VCaP (cell line): ENCODE results near the gene NKAIN2.
"Not testable (repeated sequence)": the region's sequence is repeated elsewhere in the genome, so short reads cannot be mapped to it uniquely, and the experiment has no call there.

Experiments used
- H3K27ac ChIP-seq: fragments of 450-650 bp; 2 replicates; pipeline ENCODE4 v1.5.1; 2017
- TF ChIP-seq, protein P1 (sequence below): fragments of 450-650 bp; conservative IDR thresholded peaks from 2 replicates; pipeline ENCODE4 v1.5.1; 2017; ENCODE audit warnings: mild to moderate bottlenecking, moderate library complexity

The NKAIN2 gene

DNA sequence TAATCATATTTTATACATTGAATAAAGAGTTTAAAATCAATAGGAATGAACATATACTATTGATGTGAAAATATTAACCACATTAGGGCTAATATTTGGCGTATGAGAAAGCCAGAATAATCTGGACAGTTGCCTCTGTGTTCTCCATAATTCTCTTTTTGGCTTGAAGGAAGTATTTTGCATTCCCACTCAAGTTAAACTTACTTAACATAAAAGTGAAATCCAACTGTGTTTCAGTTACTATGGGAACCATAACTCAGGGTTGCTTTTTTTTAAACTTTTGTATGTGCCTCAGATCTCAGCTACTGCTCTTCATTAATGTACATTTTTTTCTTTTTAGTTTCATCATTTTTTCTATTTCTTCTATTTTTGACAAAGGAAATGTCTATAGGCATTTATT, 479.8 kb downstream of the NKAIN2 start:
- TF ChIP-seq, protein P1, sequence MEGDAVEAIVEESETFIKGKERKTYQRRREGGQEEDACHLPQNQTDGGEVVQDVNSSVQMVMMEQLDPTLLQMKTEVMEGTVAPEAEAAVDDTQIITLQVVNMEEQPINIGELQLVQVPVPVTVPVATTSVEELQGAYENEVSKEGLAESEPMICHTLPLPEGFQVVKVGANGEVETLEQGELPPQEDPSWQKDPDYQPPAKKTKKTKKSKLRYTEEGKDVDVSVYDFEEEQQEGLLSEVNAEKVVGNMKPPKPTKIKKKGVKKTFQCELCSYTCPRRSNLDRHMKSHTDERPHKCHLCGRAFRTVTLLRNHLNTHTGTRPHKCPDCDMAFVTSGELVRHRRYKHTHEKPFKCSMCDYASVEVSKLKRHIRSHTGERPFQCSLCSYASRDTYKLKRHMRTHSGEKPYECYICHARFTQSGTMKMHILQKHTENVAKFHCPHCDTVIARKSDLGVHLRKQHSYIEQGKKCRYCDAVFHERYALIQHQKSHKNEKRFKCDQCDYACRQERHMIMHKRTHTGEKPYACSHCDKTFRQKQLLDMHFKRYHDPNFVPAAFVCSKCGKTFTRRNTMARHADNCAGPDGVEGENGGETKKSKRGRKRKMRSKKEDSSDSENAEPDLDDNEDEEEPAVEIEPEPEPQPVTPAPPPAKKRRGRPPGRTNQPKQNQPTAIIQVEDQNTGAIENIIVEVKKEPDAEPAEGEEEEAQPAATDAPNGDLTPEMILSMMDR: no peak
- no peak overlapping the region for H3K27ac ChIP-seq

DNA sequence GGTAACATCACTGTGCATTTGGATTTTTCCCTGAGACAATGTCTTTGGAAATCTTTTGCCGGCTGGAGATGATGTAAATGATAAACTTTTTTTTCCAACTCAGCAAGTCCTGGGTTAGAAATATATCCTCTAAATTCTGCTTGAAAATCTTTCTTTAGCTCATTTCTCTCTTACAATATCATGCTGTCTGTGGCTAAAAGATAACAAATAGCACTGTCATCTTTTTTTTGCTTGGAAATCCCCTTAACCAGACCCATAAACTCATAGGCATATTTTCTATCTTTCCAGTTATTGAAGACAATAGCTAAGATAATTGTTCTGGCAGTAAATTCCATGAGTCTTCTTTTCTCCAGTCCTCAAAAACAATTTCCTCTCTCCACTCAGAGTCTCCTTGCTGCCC, 481.5 kb downstream of the NKAIN2 start:
- H3K27ac ChIP-seq: no peak overlapping the region
- TF ChIP-seq, protein P1: no peak

DNA sequence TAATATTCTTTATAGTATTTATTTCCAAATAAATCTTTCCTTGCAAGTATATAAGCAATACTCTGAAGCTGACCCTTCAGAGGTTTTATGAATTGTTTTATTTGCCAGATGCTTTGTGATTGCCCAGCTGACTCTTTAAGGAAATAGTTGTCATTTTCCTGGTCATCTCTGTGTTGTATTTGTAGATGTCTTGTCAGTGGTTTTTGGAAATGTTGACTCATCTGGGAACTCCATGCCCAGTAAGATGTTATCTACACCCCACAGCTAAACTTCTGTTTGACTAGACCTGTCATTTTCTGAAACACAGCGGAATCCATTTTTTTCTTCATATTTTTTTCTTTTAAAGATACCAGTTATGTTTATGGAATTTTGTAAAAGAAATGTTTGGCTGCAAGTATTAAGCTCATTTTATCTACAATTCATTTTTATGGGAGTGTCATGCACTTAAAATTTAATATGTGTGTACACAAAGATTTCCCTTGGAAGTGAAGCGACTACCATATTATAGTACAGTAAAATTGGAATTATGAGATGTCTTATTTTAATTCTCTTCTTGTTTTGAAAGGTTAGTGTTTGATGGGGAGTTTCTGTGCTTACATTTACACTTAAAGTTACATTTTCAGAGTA, 491.0 kb downstream of the NKAIN2 start:
- TF ChIP-seq, protein P1: no peak

DNA sequence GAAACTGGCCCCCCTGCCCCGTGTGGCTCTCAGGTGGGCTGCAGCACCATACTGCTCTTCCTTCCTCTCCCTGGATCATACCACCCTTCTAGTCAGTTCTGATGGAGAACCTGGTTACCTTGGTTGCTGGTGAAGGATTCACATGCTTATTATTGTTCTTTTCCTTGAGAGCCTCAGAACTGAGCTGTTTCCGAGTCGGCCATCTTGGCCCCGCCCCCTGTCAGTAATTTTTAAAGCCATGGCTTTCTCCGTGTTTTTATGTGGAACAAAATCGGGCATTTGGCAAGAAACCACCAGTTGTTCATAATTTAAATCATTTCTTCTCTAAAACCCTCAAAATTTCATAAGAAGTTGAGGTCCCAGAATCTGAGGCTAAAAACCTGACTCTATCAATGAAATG, 493.8 kb downstream of the NKAIN2 start:
- no peak overlapping the region for H3K27ac ChIP-seq
- TF ChIP-seq, protein P1: no peak

More for the DNA sequence above, 491.0 kb downstream of the NKAIN2 start:
- H3K27ac ChIP-seq: no peak overlapping the region

DNA sequence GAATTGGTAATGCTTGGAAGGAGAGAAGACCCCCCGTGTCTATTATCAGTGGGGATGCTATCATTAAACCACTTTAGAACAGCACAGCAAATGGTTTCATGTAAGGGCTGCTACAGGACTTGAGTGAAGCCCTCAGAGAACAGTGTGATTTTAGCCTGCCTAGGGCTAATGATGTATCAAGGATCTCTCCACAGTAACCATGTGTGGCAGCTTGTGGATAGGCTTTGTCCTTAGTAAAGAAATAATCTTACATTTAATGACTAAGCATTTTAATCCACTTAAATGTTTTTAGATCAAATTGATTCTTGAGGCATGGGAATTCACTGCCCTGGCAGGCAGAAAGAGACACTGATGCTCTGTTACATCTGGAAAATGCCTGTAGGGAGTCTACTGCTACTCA, 495.1 kb downstream of the NKAIN2 start:
- H3K27ac ChIP-seq: no peak overlapping the region
- TF ChIP-seq, protein P1: no peak

DNA sequence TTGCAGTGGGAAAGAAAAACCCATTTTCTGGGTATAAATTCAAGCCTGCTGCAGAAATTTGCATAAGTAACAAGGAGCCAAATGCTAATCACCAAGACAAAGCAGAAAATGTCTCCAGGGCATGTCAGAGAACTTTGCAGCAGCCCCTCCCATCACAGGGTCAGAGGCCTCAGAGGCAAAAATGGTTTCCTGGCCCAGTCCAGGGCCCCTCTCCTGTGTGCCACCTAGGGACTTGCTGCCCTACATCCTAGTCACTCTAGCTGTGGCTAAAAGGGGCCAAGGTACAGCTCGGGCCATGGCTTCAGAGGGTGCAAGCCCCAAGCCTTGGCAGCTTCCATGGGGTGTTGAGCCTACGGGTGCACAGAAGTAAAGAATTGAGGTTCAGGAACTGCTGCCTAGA, 497.2 kb downstream of the NKAIN2 start:
- not testable (repeated sequence) for H3K27ac ChIP-seq

DNA sequence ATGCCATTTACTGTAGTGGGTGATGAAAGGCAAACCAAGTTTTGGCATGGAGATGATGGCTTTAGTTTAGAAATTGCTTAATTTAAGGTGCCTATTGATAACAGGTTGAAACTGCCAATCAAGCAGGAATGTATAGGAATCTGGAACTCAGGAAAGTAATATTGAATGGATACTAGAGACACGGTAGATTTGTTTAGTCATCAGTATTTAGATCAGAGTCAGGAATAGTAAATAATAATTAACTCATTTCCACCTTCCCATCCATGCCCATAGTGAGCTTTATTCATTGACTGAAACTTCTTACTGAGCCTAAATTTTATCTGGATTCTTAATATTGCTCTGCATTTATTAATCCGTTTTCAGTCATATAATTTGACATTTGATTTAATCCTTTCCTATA, 500.3 kb downstream of the NKAIN2 start:
- TF ChIP-seq, protein P1: no peak
- no peak overlapping the region for H3K27ac ChIP-seq

DNA sequence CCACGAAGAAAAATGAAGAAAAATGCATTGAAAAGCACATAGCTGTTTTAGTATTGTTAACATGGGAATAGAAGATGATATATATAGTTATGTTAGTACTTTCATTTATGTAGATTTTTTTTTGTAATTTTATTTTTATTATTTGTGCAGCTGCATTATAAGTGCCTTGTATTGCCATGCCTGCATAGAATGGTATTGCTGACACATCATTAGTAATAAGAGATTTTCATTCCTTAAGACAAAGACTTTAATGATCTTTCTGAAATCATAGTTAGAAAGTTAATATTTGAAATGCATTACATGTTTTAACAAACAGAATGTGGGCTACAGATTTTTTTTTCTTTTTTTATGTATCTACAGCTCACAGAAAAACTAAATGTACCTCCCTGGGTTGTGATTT, 506.5 kb downstream of the NKAIN2 start:
- no peak overlapping the region for H3K27ac ChIP-seq
- TF ChIP-seq, protein P1: no peak
